ENCODE data around the gene GIMAP6.

- TF ChIP-seq ELK1 (IDR thresholded peaks at IDR 0.05; ENCODE audit: low read depth, low read length) (no peak), E2F6 (IDR thresholded peaks at IDR 0.05; ENCODE audit: borderline replicate concordance, low read depth) (no peak)
These were observed 45.4 kb downstream of the GIMAP6 start for GRCh38 chr7:150586785-150587152.
